HG03432 (cell line): Measurements from ENCODE around the gene LCLAT1.

ENCODE experiments used
- ATAC-seq: cut with Tn5 transposase; IDR thresholded peaks from one replicate; pipeline ENCODE4 v1.9.1; 2021; ENCODE audit warnings: mild to moderate bottlenecking, moderate library complexity; ENCODE audit not compliant: unreplicated experiment

Gene LCLAT1

DNA sequence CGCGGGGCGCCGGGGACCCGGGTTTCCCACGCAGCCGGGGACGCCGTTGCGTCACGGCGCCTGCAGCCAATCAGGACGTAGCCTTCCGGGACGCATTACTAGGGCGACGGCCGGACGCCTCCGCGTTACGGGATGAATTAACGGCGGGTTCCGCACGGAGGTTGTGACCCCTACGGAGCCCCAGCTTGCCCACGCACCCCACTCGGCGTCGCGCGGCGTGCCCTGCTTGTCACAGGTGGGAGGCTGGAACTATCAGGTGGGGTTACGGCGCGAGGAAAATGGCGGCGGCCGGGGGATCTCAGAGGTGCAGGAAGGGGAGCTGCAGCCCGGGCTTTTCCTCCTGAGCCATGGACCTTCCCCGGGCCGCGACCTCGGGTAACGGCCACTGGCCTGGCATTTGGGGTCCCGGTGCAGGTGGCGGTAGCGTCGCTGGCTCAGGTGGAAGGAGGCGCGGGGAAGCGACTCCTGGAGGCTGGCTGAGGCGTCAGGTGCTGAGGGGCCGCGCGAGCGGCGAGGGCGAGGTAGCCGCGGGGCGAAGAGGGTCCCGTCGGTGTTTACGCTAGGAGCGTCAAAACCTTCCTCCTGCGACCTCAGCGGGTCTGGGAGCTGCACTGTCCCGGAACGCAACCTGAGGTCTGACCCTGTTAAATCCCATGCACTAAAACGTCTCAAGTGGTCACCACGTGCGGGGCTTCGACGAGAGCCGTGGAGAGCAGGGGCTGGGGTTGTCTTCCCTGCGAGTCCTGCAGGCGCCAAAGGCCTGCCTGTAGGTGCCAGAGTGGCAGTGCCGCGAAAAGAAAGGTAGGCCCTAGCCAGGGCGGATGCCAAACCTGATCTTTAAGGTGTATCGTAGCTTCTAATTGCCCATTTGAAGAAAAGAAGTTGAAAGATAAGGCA lies at the start of gene LCLAT1:
Gene LCLAT1 (plus strand): TSS at position 98 of the 897 bp plus-strand sequence. CDS start 78,345 bp downstream, outside the sequence.
- peak; percentile 99 for ATAC-seq

DNA sequence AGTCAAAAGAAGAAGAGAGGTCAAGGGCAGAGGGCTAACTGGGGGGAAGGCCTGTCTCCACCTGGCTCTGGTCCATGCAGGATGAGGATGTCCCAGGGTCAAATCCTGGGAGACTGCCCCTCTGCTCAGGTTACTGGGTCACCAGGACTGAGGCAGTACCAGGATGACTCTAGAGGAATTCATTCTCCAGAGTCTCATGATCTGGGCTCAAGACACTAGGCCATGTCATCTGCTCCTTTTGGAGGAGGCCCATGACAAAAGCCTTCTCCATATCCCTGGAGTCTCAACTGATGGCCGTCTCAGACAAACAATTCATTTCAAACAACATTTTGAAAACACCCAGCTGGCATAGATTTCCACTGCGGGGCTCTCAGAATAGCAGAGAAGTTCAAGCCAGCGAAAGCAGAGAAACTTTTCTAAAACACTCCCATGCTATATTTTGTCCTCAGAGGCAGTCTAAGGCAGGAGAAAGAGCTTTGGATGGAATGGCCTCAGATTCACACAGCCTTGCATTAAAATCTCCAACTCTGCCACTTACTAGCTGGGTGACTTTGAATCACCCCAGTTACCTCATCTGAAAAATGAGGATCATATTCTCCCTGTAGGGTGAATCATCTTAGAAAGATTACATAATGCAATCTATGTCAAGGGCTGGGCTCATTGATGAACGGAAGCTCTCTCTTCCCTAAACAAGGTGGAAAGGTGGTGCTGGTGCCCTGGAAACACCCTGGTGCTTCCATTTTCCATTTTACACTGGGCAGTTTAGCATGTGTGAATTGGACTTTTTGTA lies 48.8 kb upstream of the LCLAT1 start:
- no peak for ATAC-seq

DNA sequence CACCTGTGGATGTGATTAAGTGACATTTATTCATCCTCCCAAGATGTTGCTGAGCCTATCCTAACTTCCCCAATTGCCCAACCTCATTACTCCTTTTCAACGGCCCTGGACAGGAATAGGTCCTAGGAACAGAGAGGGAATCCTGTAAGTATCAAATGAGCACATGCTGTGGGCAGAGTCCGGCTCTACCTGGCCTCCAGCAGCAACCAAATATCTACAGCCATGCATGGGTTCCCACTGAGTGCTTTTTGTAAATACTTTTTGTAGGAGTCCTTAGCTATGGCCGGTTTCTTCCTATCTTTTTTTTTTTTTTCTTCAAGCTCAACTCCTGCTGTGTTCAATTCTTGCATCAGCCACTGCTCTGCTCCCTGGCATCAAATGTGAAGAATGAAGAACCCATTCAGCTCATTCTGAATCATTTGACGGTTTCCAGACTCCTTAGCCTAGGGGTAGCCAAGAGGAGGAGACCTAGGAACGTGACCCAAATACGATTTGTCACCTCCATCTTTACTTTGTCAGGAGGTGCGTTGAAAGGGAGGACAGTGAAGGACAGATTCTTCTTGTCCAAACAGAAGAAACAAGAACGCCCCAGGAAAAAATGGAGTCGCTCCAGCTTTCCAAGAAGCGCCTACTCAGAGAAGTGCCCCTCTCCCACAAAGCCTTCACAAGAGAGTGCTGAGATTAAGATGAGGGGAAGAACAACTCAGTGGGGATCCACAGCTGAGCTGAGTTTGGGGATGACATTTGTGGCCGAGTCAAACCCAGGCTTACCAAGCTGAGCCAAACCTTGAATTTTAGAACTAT lies 46.7 kb upstream of the LCLAT1 start:
- no peak for ATAC-seq

DNA sequence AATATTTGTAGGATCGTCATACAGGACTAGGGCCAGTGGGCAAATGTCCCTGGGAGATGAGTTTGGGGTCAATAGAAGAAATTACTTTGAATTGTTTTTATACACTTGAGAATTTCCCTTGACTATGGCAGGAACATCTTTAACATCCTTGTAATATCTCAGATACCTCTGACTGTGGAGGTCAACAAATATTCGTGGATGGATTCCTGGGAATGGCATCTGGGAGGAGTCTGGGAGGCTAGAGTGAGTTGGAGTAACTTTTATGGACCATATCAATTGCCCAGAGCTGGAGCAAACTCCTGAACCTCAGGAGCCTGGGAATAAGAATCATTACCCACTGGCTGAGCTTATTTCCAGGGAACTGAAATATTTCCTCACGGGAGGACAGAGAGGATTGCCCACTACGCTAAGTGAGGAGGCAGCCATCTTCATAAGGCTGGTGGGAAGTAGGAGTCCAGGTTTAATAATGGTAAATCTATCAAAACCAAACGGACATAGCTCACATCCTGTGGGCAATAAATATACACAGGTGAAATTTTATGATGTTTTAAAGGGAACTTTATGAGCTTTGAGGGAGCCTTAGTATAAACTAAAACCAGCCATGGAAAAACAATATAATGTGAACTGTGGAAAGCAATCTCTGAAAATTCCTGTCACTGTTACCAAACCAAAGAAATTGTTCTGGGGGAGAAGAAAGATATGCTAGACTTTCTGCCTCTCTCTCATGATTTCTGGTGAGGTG lies 44.4 kb upstream of the LCLAT1 start:
- ATAC-seq, result no peak

DNA sequence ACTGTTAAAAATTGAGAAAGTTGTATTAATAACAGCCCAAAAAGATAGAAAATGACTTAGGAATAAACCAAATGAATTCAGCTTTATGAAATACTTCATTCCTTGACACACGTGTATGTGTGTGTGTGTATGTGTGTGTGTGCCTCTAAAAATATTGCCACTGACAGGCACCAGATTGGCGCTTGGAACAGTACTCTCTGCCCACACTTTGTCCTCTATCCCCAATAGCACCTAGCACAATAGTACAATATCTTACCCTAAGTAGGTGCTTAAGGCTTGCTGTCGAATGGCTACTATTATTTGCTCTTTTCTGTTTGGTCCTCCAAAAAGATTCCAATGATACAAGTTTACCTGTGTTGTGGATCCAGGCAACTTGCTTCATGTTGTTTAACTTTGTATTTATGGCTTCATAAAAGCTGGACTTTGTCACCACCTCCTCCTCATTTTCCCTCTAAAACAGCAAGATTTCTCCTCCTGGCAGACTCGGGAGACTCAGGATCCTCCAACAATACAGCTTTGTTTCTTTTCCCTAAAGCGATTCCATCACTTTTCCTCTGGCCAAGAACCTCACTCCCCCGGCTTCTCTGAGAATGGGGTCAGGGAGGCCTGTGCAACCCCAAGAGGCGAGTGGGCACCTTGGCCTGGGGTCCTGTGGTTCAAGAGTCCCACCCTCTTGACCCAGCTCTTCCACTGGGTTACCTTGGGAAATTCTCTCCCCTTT lies 43.3 kb upstream of the LCLAT1 start:
- no peak for ATAC-seq

DNA sequence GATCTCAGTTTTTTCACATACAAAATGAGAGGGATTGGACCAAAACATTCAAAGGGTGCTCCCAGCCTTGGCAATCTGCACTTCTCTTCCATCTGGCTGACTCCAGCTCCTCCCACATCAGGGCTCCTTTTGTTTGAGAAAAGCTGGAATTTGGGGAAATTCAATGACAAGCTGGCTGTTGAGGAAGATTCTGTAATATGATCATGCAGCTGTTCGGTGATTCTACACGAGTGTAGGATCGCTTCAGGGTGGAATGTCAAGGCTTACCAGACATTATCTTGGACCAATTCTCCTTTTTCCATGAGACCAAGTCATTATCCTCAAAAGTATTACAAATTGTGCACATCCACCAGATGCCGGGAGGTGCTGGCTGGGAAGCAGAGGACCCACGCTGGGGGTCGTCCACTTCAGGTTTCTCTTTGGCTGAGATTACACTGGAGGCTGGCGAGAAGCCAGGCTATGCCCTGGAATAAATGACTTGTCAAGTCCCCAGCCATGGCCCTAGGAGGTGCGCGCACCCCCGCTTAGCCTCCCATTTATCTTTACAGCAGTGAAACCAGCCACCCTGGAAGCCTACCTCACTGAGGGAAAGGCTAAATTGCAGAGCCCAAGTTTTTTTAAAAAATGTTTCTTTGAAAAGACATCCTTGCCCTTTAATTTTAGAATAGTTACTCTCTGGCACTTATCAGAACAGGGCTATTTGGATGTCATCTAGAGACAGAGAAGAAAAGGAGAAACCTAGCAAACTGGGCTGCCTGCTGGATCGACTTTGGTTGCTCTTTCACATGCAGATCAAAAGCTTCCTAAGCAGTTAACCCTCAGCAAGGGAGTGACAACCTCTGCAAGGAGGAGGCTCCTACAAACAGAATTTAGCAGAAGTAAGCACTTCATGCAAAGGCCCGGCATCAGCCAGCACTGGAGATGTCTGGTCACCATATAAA lies 42.5 kb upstream of the LCLAT1 start:
- no peak for ATAC-seq

DNA sequence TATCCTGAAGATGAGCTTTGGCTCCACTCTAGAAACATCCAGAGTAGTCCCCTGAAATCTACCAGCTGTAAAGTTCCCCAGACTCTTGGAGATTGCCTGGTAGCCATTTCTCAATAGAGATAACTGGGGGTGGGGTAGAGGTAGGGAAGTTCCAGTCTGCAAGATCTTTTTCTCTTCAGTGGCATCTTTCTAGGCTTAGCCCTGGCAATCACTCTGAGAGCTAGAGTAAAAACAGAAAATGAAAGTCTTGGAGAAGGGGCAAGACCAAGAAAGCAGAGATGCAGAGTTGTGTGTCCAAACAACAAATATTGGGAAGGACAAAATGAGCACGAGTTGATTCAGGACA lies 41.8 kb upstream of the LCLAT1 start:
- ATAC-seq, result no peak

DNA sequence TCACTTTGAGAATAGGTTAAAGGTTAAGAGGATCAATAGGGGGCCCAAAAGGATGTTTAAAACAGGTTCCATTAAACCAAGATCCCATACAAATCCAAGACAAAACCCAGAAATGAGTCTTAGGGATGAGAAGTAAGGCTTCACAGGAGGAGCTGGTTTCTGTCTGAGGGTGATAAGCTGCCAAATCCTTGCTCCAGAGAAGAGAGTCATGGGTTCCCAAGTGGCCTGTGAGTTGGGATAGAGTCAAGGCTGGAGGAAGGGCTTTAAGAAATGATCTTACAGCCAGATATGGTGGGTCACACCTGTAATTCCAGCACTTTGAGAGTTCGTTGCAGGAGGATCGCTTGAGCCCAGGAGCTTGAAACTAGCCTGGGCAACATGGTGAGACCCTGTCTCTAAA lies 40.2 kb upstream of the LCLAT1 start:
- ATAC-seq, result no peak

DNA sequence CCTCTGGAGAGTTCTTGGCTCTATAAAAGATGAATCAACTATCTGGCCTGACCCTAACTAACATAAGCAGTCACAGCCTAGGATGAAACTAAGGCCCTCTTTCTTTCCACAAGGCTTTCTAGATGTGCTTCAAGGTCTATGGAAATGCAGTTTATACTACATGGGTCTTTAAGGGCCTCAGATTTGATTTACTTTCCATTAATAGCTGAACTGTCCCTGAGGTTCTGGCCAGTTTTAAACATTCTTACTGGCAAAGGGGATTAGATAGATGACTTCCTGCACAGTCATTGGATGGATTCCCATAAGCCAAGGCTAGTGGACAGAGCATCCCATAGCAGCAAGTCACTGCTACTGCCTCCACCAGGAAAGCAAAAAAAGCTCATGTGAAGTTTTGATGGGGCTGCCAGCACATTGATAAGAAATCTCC lies 38.1 kb upstream of the LCLAT1 start:
- ATAC-seq, result no peak

DNA sequence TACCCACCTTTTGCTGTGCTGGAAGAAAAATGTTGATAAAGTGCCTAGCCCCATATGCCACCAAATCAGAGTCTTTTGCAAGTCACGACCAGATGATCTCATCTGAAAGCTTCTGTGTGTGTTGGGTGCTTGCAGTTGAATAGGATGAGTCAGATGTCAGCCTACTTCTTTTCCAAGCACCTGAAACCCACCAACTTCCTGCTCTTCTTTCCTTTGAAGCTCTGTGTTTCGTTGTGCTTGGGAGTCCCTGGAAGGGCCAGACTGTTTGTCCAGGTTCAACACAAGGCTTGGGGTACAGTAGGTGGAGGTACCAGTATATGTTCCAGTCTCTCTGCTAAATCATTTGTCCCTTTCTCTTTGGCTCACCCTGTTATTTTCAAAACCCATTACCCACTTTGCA lies 36.8 kb upstream of the LCLAT1 start:
- ATAC-seq, result no peak

DNA sequence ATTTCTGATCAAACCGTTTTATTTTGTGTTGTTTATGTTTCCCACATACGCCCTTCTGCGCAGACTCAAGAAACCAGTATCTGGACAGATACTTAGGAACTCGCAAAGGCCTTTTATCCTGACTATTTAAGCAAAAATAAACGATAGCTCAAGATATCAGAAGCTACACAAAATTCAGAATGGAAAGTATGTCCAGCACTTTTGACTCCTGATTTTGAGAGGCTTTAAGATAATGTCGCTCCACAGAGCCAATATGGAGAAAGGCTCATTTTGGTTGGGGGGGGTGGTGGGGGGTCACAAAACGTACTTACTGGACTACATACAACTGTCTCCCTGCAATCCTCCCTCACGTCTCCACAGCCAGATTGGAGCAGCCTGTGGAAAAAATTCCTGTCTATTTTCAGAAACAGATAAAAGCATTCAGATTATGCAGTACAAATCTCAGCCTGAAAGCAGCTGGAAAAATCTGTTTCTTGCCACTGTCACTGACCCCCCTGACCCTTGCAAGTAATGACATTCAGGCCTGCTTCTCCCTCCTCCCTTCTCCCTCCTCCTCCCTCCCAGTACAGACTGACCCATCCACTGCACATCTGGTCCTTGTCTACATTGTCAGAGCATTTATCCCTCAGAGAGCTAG lies 34.9 kb upstream of the LCLAT1 start:
- no peak for ATAC-seq

DNA sequence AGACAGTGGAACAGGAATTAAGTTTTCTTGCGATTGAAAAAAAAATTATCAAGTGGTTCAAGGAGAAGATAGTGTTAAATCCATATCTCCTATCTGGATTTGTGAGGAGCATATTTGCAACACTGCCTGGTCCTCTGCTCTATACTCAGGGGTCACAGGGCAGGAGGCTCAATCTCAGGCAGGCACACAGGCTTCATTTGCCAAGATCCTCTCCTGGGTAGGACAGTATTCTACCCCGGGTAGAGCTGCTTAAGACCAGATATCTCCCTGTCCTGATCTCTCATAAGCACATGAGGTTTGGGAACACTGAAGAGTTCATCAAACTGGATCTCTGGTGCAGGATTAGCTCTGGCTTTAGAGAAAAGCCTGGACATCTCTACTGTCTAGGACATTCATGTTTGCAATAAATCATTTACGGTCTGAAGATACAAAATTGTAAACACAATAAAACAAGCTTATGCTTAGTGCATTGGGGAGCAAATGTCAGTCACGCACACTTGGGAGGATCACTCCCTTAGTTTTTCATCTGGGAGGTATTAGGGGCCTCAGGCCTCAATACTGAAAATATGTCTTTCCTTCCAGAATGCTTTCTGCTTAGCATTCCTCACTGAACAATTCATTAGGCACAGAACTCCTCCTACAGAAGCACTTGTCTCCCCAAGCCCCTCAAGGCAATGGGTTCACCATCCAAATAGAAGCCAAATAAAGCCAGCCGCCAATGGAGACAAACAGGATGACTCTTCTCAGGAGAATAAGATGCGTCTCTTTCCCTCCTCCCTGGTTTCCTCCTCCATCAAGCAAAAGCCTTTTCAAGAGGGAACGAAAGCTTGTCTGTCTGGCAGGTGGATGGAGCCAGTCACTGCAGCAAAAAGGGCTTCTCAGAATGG lies 34.1 kb upstream of the LCLAT1 start:
- ATAC-seq, result no peak

DNA sequence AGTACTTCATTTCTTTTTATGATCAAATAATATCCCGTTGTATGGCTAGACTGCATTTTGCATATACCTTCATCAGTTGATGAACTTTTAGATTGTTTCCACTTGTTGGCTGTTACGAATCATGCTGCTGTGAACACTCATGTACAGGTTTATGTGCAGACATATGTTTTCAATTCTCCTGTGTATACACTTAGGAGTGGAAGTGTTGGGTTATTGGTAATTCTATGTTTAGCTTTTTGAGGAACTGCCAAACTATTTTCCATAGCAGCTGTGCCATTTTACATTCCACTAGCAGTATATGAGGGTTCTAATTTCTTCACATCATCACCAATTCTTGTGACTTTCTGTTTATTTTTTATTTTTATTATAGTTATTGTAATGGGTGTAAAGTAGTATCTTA lies 32.1 kb upstream of the LCLAT1 start:
- no peak for ATAC-seq

DNA sequence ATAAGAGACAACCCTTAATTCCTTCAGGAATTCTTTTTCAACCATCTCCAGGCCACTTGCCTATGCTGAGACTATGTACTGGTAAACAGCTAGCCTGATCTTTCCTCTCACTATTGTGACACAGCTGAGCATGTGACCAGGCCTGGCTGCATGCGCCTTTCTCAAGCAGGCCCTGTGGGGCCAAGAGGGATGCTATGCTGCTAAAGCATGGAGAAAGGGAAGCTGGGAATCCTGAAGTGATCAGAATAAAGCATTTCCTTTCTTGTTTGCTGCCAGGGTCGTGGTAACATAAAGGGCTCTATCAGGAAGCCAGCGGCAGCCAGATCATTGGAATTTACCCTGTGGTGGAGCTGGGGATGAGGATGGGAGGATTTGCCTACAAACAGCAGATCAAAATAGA lies 29.8 kb upstream of the LCLAT1 start:
- ATAC-seq, result no peak

DNA sequence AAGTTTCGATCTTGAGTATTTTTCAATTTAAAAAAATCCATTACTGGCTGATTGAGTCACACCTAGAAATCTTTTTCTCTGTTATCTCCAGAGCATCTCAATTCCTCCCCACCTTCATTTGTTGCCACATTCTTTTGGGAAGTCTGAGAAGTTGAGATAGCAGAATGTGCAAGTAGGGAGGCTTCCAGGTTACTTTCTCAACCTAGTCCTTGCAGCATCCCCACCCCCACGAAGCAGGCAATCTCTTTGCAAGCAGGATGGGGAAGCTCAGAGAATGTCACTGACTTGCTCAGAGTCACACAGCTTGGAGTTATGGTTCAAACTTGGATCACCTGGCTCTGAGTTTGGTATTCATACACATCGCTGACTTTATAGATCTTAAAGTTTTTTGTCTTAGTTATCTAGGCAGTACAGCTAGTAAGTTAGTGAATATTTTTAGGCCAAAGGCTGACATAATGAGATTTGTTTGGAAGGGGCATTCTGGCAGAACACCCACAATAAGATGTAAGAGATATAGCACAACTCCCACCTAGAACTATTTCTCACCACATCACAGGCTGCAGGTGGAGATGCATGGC lies 25.9 kb upstream of the LCLAT1 start:
- no peak for ATAC-seq

DNA sequence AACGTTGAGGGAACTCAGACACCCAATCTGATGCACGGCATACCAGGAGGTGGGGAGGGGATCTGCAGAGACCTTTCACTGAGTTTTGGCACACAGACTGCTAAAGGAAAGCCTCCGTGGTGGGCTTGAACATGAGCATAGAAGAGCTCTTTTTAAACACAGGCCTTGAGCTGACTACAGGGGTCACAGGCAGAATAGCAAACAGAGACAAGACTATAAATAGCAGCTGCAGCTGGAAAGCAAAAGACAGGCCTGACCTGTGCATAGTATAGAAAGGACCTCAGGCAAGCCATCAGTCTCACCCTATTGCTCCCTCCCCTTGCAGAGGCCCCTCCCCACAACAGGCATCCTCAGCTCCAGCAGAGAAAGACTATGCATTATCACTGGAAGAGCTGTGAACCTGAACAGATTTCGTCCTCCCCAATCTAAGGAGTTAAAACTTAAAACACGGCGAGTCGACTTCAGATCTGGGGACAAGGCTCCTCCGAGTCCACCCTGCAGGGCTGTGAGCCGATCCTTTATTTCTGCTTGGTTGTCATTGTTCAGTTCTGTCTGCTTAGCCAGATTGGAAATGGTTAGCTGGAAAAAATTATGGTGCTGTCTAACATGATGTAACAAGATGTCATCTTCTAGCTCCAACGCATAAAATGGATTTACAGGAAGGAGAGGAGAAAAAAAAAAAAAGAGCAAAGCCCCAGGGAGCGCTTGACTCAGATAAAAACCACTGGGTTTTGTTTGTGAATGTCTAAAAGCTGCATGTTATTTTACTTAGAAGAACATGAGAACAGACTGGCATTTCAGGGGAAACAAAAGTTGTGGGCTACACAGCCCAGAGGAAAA lies 25.2 kb upstream of the LCLAT1 start:
- peak; percentile 24 for ATAC-seq
